ENCODE data around the gene PCSK5. TPM values are rescaled to one million over a fixed set of nuclear protein-coding genes. Genes with fewer than 3 reads are reported as not detected.

Gene PCSK5
- total RNA-seq, 2 experiments from 2014 or later = 14.4 to 15.2 TPM

GRCh38 chr9:76289703-76290102, 399.2 kb downstream of the PCSK5 start:
- no peak for TF ChIP-seq CTCF (IDR thresholded peaks at IDR 0.05)
- H3K27me3 ChIP-seq (ENCODE audit: control insufficient read depth in 1 of 2, insufficient read depth in 2 of 2, low read length in 2 of 2) = no peaks in the 10 kb centered on the region
- H3K9me3 Mint-ChIP-seq = no peaks in the 10 kb centered on the region
- intact Hi-C loops (cut with DNase I, micrococcal nuclease) = loop anchor here in 1 of 2 experiments (10.0 kb wide), 1 partner anchor 275 kb away; no protein-coding TSS in a partner anchor
- H3K4me3 ChIP-seq (ENCODE audit: low read length) = no peak overlapping the region
- no peak for ATAC-seq (ENCODE audit: poor library complexity)
- no peak for DNase-seq
- H3K27ac ChIP-seq (ENCODE audit: low read depth in 1 of 2, low read length in 2 of 2) = no peak overlapping the region
- H3K4me3 Mint-ChIP-seq = no peak overlapping the region
- H3K4me1 ChIP-seq (ENCODE audit: insufficient read depth, low read length) = no peaks in the 10 kb centered on the region
- no peaks in the 10 kb centered on the region for H3K9me3 ChIP-seq (ENCODE audit: control insufficient read depth in 1 of 2, insufficient read depth in 1 of 2, low read length in 2 of 2)
- H3K27ac Mint-ChIP-seq = no peak overlapping the region
- no peaks in the 10 kb centered on the region for H3K27me3 Mint-ChIP-seq
- ChIA-PET CTCF (interaction anchor here (1.3 kb wide), 1 partner anchor 57 kb away, joined by 3 read pairs; no protein-coding TSS in a partner anchor), POLR2A (no interaction called here)
- H3K4me1 Mint-ChIP-seq (ENCODE audit: low read depth) = no peaks in the 10 kb centered on the region
- no peaks in the 10 kb centered on the region for H3K36me3 ChIP-seq (ENCODE audit: insufficient read depth, low read length)
- no peaks in the 10 kb centered on the region for H3K36me3 Mint-ChIP-seq (ENCODE audit: low read depth)

DNA sequence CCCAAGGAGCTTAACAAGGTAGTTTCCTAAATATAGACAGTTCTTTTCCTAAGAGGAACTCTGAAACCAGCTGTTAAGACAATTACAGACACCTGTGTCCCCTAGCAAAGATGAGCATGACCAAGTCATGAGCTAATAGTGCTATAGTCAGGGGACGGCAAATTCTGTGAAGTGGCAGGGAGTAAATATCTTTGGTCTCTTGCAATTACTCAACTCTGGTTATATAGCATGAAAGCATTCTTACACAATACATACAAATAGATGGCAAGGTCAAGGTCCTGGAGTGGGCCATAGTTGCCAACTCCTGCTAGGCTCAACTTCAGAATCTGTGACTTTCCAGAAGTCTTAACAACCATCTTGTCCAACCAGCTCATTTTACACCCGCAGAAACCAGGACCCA, 400.1 kb downstream of the PCSK5 start:
- no peaks in the 10 kb centered on the region for H3K27me3 ChIP-seq (ENCODE audit: control insufficient read depth in 1 of 2, insufficient read depth in 2 of 2, low read length in 2 of 2)
- DNase-seq (no peak), ATAC-seq (ENCODE audit: poor library complexity) (no peak)
- ChIA-PET POLR2A (no interaction called here), CTCF (interaction anchor here (1.3 kb wide), 1 partner anchor 56 kb away, joined by 3 read pairs; no protein-coding TSS in a partner anchor)
- no peak overlapping the region for H3K27ac ChIP-seq (ENCODE audit: low read depth in 1 of 2, low read length in 2 of 2)
- Mint-ChIP-seq H3K9me3 (no peaks in the 10 kb centered on the region), H3K36me3 (ENCODE audit: low read depth) (no peaks in the 10 kb centered on the region), H3K4me3 (no peak overlapping the region), H3K4me1 (ENCODE audit: low read depth) (no peaks in the 10 kb centered on the region), H3K27ac (no peak overlapping the region), H3K27me3 (no peaks in the 10 kb centered on the region)
- intact Hi-C loops (cut with DNase I, micrococcal nuclease) = loop anchor here in 1 of 2 experiments (10.0 kb wide), 1 partner anchor 276 kb away; no protein-coding TSS in a partner anchor
- no peaks in the 10 kb centered on the region for H3K36me3 ChIP-seq (ENCODE audit: insufficient read depth, low read length)
- no peak overlapping the region for H3K4me3 ChIP-seq (ENCODE audit: low read length)
- H3K9me3 ChIP-seq (ENCODE audit: control insufficient read depth in 1 of 2, insufficient read depth in 1 of 2, low read length in 2 of 2) = no peaks in the 10 kb centered on the region
- H3K4me1 ChIP-seq (ENCODE audit: insufficient read depth, low read length) = no peaks in the 10 kb centered on the region
- TF ChIP-seq CTCF (IDR thresholded peaks at IDR 0.05) = no peak

- ATAC-seq (ENCODE audit: poor library complexity) (no peak), DNase-seq (no peak)
- intact Hi-C loops (cut with DNase I, micrococcal nuclease) = loop anchor here (2.0 to 10.0 kb wide), 2 partner anchors 21 to 277 kb away; no protein-coding TSS in a partner anchor
- Mint-ChIP-seq H3K4me1 (ENCODE audit: low read depth) (no peaks in the 10 kb centered on the region), H3K27ac (no peak overlapping the region), H3K9me3 (no peaks in the 10 kb centered on the region), H3K27me3 (no peaks in the 10 kb centered on the region), H3K36me3 (ENCODE audit: low read depth) (no peaks in the 10 kb centered on the region), H3K4me3 (no peak overlapping the region)
- H3K27ac ChIP-seq (ENCODE audit: low read depth in 1 of 2, low read length in 2 of 2) = no peak overlapping the region
- H3K4me1 ChIP-seq (ENCODE audit: insufficient read depth, low read length) = no peaks in the 10 kb centered on the region
- ChIA-PET CTCF (no interaction called here), POLR2A (interaction anchor here (0.7 kb wide), 1 partner anchor 10 kb away, joined by 3 read pairs; no protein-coding TSS in a partner anchor)
- TF ChIP-seq CTCF (IDR thresholded peaks at IDR 0.05) = no peak
- H3K36me3 ChIP-seq (ENCODE audit: insufficient read depth, low read length) = no peaks in the 10 kb centered on the region
- H3K27me3 ChIP-seq (ENCODE audit: control insufficient read depth in 1 of 2, insufficient read depth in 2 of 2, low read length in 2 of 2) = no peaks in the 10 kb centered on the region
- no peak overlapping the region for H3K4me3 ChIP-seq (ENCODE audit: low read length)
- no peaks in the 10 kb centered on the region for H3K9me3 ChIP-seq (ENCODE audit: control insufficient read depth in 1 of 2, insufficient read depth in 1 of 2, low read length in 2 of 2)
Observed at GRCh38 chr9:76292246-76292645, 401.8 kb downstream of the PCSK5 start.

Data from CD4-positive, alpha-beta T cell (primary cell).